PC-3 (cell line): ENCODE measurements around the gene DOCK8.

ENCODE experiments used
- EZH2 ChIP-seq: fragments of 300-600 bp; sonication (generic); IDR thresholded peaks from one replicate; pipeline ENCODE4 v1.6.1; 2017; ENCODE audit warnings: antibody characterized with exemption, mild to moderate bottlenecking, low read length; ENCODE audit not compliant: unreplicated experiment
- TF ChIP-seq, protein P1 (sequence below): fragments of 300-600 bp; sonication (generic); conservative IDR thresholded peaks from 2 replicates; pipeline ENCODE4 v1.5.1; 2017; ENCODE audit warnings: antibody characterized with exemption, low read depth, mild to moderate bottlenecking, low read length

GRCh38 chr9:250625-251024 lies 36.0 kb downstream of the DOCK8 start:
- no peak for TF ChIP-seq EZH2
- TF ChIP-seq, protein P1, sequence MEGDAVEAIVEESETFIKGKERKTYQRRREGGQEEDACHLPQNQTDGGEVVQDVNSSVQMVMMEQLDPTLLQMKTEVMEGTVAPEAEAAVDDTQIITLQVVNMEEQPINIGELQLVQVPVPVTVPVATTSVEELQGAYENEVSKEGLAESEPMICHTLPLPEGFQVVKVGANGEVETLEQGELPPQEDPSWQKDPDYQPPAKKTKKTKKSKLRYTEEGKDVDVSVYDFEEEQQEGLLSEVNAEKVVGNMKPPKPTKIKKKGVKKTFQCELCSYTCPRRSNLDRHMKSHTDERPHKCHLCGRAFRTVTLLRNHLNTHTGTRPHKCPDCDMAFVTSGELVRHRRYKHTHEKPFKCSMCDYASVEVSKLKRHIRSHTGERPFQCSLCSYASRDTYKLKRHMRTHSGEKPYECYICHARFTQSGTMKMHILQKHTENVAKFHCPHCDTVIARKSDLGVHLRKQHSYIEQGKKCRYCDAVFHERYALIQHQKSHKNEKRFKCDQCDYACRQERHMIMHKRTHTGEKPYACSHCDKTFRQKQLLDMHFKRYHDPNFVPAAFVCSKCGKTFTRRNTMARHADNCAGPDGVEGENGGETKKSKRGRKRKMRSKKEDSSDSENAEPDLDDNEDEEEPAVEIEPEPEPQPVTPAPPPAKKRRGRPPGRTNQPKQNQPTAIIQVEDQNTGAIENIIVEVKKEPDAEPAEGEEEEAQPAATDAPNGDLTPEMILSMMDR = no peak
